Globus pallidus (tissue), 1 donor: ENCODE measurements around the gene TSSC4.

Source experiments
- DNase-seq: peaks from one replicate; pipeline ENCODE4 v3.0.0-alpha.2; 2015; ENCODE audit warnings: low spot score

Gene TSSC4

DNA sequence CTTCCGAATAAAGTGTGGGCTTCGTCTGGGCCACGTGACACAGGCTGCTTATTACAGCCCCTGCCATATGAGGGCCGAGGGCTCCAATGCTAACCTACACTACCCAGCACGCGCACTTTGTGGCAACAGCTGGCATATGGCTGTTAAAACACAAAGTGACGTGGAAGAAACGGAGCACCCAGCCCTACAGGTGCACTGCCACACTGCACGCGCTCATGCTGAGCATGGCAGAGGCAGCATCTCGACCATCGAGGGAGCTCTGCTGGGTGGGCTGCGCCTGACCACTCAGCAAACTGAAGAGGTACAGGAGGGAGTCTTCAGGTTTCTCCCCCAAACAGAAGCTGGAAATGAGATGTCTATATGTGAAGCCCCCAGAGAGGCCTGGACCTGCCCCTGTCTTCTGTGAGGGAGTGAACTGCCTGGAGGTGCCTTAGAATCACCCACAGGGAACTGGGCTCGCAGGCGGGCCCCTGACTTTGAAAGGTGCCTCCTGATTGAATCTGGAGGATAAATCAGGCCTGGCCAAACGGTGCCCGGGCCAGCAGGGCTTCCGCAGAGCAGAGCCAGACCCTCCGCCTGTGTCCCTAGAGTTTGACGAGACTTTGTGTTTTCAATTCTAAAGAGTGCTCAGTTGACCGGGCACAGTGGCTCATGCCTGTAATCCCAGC lies 18.3 kb downstream of the TSSC4 start:
- no peak for DNase-seq

DNA sequence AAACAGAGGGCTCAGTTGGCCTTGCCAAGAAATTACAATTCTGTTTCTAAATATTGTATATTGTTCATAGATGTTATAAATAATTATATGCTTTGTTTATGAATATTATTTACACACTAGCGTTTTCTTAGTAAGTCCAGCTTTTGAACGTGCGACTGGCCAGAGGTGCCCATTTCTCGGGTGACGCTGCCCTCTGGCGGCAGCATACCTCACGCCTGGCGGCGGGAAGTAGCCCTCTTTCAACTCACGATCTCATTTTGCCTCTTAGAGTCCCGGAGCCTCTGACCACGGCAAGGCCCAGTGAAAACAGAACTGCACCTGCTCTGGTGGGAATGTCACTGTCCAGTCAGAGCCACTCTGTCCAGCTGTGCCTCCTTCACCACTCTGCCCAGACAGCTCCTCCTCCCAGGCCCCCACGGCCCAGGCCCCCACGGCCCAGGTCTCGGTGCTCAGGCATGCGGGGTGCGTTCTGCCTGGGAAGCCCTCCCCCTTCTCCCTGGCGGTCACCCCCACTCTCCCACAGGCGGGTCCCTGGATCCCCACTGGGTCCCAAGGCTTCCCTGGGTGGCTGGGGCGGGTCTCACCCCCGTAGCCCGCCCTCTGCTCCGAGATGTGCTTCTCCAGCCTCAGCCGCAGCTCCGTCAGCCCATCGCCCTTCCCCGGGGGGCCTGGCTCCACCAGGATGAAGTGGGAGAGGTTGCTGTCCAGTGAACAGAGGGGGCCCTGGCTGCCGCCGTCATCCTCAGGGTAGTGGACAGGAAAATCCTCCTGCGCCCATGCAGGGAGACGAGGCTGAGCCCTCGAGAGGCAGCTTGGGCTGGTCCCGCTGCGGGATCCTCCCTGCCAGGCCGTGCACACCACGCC lies 19.3 kb downstream of the TSSC4 start:
- peak; percentile 58 for DNase-seq

DNA sequence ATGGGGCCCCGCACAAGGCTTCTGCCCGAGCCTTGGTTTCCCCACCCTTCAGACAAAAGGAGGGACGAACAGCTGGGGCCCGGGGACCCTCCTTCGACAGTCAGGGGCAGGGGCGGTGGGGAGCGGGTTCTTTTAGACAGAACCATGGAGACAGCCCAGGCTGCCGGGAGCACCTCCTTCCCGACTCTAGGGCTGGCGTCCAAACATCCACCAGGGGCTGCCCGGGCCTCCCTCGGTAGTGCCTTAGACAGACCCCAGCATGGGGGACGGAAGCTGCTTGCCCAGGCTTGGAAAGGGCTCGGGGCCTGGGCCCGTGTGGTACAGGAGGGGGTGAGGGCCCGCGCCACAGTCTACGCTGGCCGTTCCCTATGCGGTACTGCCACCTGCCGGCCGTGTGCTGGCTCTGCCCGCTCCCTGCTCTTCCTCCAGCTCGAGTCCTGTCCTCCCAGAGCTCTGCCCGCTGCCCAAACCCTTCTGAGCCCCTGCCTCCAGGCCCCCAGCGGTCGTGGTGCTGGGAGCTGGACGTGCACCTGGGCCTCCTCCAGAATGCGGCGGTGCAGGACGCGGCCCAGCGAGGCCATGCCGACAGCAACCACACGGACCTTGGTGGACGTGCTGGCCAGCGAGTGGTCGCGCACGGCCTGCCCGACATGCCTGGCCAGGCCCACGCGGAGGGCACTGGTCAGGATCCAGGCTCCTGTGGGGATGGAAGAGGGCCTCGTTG lies 20.1 kb downstream of the TSSC4 start:
- peak; percentile 72 for DNase-seq

DNA sequence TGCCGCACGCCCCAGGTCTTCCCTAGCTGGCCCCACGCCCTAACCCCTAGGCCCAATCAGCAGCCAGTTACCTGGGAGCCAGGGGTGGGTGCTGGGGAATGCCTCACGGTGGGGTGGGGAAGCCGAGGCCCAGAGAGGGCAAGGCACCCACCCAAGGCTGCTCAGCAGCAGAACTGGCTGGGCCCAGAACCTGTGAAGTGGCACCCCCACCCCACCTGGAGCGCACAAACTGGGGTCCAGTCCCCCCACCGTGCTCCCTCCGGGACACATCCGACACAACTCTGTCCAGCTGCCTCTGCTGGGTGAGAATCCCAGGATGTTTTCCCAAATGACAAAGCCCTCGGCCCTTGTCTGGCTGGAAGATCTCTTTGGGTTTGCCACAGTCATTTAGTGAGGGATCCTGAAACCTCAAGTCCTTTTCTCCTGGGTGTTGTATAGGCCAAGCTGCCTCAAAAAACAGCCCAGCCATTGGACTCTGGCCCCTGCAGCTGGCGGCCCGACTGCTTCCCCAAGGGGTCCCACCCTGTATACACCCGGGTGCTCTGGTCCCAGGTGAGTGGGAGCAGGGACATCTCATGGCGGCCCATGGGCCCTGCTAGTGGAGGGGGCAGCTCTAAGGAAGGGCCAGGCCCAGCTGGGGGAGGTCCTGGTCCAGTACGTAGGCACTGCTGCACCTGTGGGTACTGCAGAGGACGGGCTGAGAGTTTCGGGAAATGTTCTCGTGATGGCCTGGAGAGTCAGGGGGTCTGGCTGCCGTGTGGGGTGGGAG lies 20.9 kb downstream of the TSSC4 start:
- DNase-seq = no peak

DNA sequence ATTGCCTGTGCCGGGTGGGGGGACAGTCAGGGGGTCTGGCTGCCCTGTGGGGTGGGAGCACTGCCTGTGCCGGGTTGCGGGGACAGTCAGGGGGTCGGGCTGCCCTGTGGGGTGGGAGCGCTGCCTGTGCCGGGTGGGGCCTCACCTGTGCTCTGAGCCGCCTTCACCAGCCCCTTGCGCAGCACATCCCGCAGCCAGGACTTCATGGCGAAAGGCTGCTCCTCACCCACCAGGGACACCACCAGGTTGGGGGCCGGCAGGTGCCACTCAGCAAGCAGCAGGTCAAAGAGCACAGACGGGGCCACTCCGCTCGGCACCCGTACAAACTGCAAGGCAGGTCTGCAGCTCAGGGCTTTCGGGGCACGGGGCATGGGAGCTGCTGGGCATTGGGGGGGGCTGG lies 21.4 kb downstream of the TSSC4 start:
- DNase-seq = no peak

DNA sequence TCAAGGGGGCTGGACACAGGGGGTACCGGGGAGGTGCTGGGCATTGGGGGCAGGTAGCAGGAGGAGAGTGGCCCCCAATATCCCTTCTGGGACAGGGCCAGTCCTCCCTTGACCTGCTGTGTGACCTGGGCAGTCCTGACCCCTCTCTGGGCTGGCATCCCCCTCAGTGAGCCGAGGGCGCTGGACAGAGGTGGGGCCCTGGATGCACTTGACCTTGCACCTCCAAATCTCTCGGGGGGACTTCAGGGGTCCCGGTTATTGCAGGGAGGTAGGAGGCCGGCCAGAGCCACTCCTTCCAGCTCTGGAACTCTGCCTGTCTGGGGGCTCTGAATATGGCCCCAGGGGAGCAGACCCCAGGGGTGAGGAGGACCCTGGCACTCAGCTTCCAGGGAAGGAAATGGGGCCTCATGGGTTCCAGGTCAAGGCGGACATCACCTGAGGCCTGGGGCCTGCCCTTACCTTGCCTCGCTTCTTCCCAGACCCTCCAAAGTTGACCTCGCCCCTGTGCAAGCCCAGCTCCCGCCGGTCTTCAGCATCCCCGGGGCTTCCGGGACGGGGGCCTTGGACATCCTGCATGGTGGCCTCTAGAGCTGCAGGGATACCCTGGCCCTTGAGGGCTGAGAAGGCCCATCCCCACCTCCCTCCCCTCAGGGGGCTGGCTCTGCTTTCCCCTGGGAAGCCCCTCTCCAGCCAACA lies 22.1 kb downstream of the TSSC4 start:
- DNase-seq = no peak

DNA sequence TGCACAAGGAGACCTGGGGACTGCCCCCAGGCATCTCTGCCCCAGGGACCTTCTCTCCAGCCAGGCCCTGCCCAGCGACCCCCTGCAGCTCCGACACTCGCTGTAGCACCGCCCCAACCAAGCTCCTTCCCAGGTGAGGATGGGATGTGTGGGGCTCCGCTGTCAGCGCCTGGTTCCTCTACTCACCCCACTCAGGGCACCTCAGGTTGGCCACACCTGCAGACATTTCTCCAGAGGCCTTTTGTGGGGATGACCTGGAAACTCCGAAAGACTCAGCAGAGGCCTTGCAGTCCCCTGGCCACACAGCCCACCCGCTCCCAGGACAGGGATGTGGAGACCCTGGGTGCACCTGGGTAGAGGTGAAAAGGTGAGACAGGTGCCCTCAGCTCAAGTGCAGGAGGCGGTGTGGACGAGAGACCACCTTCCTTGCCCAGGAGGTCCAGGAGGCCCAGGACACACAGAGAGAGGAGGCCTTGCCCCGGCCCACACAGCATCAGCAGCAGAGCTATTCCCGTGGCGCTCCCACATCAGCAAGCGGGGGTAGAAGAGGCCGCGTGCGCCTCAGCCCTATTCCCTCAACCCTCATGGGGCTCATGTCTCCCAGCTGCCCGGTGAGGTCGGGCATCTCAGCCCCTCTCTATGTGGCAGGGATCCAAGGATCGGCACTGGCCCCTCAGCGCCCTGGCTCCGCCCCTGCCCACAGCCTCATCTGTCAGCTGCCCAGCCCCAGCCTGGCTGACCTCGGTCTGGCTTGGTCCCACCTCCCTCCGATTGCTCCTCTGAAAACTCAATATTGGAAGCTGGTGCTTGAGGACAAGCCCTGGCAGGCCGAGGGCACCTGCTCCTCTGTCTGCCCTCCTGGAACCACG lies 22.8 kb downstream of the TSSC4 start:
- no peak for DNase-seq

DNA sequence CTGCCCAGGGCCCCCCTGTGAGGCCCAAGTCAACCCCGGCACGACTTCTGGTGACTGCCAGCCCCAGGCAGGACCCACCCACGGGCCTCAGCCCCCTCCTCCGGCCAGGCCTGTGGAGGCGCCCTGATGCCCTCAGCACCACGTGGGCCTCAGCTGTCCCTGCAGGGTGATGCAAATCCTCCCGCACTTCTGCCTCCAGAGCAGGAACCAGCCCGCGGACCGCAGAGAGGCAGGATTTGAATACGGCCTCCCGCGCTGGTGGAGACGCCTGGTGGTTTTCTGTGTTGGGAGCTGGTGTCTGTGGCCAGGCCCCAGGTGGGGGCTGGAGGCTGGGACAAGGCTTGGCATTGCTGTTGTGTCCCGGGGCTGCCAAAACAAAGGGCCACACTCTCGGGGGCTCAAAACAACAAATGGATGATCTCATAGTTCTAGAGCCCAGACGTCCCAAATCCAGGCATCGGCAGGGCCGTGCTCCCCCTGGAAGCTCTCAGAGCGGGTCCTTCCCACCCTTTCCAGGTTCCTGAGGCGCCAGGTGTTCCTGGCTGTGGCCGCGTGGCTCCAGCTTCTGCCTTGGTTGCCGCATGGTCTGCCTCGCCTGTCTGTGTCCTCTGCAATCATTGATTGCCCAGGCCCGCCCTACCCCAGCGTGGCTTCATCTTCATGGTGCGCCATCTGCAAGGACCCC lies 24.4 kb downstream of the TSSC4 start:
- no peak for DNase-seq

DNA sequence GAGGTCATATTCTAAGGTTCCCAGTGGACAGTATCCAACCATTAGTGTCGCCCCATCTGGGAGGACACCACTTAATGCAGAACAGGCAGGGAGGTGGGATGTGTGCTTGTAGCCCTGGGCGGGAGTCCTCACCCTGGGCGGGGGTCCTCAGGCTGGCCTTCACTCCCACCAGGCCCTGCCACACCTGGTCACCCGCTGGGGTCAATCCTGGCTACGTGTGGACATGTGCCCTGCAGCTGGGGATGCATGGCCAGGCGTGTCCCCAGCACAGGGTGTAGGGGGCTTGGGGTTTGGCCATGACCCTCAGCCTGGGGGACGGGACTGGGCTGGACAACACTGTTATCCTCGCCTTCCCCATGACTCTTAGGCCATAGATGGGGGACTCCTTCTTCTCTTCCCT lies 25.0 kb downstream of the TSSC4 start:
- DNase-seq = no peak

DNA sequence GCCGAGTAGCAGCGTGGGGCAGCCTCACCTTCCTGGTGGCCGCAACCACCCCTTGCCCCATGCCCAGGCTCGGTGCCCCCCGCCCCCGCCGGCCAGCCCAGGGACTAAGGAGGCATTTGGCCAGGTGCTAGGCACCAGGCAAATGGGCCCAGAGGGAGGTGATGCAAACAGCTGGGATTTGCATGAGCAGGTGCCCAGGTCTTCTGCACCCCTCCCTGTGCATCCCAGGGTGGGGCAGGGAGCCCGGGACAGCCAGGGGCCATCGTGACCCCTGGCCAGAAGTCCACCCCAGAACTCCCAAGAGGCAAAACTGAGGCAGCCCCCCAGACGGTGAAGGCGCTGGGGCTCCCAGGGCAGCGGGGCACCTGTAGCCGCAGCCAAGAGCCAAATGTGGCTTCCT lies 25.7 kb downstream of the TSSC4 start:
- DNase-seq = no peak

DNA sequence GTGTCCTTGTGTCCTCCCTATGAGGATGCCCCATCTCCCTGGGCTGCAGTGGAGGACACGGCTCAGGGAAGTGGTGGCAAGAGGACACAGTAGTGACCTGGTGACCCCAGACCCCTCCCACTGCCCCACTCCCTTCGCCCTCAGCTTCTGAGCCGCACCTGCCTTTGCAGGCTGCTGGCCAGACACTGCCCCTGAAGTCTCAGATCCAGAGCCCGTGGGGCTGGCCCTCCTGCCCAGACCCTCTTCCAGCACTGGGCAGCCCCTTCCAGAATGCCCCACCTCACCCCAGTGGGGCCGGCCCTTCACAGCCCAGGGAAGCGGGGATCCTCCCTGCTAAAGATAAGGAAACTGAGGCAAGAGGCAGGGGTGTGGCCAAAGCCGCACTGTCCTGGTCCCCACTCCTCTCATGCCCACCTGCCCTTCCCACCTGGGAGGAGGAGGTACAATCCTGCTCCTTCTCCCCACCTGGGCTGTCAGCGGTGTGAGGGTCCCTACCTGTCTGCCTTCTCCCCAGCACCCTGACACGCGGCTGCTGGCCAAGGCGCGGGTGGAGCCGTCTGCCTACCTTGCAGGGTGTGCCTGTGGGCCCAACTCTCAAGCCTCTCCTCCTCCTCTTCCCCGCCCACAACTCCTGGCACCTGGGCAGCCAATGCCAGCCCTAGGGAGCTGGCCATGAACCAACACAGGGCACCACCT lies 26.4 kb downstream of the TSSC4 start:
- no peak for DNase-seq

DNA sequence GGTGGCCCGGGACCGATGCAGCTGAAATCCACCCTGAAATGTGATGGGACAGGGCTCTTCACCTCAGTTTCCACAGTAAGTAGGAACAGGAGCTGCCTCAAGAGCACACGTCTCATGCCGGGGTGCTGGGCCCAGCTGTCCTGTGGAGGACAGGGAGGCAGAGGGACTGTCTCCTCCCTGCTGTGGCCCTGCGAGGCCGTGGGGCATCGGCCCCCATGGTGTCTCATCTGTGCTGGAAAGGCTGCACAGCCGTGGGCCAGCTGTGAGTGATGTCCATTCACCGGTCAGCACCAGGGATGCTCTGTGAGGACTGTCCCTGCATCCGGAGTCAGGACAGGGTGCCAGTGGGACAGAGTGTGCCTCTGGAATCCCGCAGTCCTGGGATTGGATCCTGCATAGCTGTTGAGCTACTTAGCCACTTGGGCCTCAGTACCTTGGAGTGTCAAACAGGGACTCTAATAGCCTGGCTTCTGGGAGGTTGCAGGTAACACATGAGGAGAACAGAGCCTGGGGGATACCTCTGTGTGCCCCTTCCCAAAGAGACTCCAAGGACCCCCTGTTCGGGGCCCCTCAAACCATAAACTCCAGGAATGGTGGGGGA lies 27.3 kb downstream of the TSSC4 start:
- no peak for DNase-seq

DNA sequence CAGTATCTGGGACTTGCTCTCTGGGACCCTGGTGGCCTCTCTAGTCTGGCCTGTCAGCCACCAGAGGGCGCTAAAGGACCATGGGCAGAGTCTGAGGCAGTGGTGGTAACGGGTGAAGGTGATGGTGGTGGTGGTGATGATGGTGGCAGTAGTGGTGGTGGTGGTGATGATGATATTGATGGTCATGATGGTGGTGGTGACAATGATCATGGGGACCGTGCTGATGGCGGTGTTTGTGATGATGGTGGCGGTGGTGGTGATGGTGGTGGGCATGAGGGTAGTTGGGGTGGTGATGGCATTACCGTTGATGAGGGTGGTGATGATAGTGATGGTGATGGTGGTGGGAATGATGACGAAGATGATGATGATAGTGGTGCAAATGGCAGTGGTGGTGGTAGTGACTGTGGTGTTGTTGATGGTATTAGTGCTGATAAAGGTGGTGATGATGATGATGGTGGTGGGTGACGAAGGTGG lies 27.8 kb downstream of the TSSC4 start:
- DNase-seq = peak; percentile 43

DNA sequence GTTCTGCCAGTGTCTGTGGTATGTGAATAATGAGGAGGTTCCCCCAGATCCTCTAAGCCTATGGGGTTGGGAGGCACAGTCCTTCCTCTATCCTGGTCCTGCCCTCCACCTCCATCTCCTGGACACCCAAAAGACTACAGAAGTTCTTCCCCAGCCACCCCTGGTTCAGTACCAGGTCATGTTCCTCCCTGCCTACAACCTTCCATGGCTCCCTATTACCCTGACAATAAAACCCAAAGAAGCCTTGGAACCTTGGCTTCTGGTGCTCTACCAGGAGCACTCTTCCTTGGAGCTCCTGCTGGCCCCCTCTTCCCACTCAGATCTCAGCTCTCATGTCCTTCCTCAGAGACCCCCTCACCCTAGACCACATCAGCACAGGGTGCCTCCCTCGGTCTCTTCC lies 30.8 kb downstream of the TSSC4 start:
- DNase-seq = no peak

DNA sequence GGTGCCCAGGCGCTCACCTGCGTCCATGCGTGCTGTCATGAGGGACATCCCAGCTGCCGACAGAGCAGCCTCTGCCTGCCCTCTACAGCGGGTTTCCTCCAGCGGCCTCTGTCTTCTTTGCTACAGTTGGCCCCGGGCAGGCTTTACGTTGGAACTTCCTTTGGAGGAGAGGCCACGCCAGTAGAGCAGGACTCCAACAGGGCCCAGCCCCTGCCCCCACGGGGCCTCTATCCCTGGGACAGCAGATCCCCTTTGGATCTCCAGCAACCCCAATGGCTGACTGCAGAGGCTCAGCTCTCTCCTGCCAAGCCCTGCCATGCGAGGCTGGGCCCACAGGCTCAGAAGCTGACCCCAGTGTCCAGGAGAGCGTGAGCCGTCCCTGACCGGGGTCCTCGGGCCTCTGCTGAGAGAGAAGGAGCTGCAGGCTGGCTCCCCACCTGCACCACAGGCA lies 31.6 kb downstream of the TSSC4 start:
- DNase-seq = no peak

DNA sequence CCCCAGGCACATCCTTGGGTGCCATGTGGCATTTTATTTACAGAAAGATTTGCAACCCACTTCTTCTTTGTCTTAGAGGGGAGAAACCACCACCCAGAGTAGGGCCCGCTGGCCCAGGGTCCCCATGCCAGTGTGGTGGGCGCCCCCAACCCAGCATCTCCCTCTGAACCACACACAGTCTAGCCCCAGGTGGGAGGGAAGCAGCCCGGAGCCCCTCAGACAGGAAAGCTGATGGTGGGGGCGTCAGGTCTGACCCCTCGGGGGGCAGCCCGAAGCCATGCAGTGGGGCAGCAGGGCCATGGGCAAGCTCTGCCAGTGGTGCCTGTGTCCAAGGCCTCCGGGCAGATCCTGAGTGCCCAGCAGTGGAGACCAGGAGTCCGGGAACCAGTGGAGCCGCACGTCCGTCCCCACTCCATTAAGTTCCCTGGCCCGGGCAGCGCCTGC lies 32.1 kb downstream of the TSSC4 start:
- no peak for DNase-seq

DNA sequence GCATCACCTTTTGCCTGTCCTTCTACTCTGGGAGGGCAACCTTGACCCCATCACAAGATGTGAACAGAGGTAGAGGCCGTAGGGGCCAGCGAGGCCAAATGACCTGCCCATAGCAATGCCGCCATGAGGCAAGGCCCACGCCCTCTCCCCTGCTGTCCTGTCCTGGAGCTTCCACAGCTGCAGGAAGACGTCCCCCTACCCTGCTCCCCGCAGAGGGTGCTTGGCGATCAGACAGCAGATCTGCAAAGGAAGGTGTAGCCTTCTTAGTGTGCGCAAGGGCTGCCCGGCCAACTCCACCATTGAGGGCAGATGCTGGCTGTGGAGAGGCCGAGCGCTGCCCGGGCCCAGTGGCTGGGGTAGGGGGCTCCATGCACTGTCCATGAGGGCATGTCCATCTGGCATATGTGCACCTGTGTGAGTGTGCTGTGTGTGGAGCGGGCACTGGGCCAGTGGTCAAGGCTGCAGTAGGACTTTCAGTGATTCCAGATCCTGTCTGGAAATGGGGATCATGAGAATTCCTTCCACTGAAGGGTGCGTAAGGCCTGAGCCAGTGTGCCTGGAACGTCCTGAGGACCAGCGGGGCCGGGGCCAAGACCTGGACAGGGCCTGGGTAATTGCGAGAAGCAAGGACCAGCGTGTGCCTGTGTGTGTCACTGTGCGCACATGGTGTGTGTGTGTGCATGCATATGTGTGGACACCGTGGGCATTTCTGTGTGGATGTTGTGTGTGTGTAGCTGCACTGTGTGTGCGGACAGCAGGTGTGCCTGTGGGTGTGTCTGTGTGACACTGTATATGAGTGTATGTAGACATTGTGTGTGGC lies 32.8 kb downstream of the TSSC4 start:
- no peak for DNase-seq

DNA sequence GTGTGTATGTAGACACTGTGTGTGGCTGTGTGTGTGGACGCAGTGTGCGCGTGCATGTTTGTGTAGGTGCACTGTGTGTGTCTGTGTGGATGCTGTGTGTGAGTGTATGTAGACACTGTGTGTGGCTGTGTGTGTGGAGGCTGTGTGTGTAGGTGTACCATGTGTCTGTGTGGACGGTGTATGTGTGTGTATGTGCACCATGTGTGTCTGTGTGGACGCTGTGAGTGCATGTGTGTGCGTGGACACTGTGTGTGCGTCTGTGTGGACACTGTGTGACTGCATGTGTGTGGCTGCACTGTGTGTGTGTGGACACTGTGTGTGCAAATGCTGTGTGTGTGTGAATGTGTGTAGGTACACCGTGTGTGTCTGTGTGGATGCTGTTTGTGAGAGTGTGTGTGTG lies 33.5 kb downstream of the TSSC4 start:
- no peak for DNase-seq
